PC-9 (cell line): ENCODE data around the gene RPL41. TPM values are rescaled to one million over a fixed set of nuclear protein-coding genes. Genes with fewer than 3 reads are reported as not detected.

Source experiments
- BruUV-seq: library from RNA; stranded (reverse); fragments of 400-500 nt; replicated peaks from 2 replicates; lab custom pipeline; 2021; lab: Mats Ljungman, UMichigan
- CTCF ChIA-PET: fragments of 300-600 bp; sonication (Branson Sonifier 250); formaldehyde crosslinking; loops from one replicate; lab custom pipeline; 2022; ENCODE audit warnings: antibody characterized with exemption; lab: Charles Lee
- POLR2A ChIA-PET: fragments of 300-600 bp; sonication (Branson Sonifier 250); formaldehyde crosslinking; loops from one replicate; lab custom pipeline; 2022; ENCODE audit warnings: antibody characterized with exemption; ENCODE audit not compliant: unreplicated experiment; lab: Charles Lee
- DNase-seq, 2 experiments: peaks; one replicate each; pipeline versions ENCODE4 v3.0.0 to v3.0.0-alpha.2; 2015 to 2022; ENCODE audit warnings: mixed read lengths in 1 of 2
- H2AFZ ChIP-seq: fragments of 200-600 bp; sonication (generic); 2 replicates; pipeline ENCODE4 v1.8.1; 2017; ENCODE audit warnings: antibody characterized with exemption
- H3F3A ChIP-seq: fragments of 200-600 bp; sonication (generic); 2 replicates; pipeline ENCODE4 v1.8.1; 2017; ENCODE audit warnings: antibody characterized with exemption, mild to moderate bottlenecking, low read depth; ENCODE audit not compliant: insufficient read depth
- H3K27ac ChIP-seq: fragments of 200-600 bp; sonication (generic); 2 replicates; pipeline ENCODE4 v1.6.1; 2016; ENCODE audit warnings: mixed run types
- H3K27me3 ChIP-seq: fragments of 200-600 bp; sonication (generic); 2 replicates; pipeline ENCODE4 v1.6.1; 2016; ENCODE audit warnings: low read depth, mixed run types; ENCODE audit not compliant: insufficient read depth
- H3K36me3 ChIP-seq: fragments of 200-600 bp; sonication (generic); 2 replicates; pipeline ENCODE4 v1.6.1; 2016; ENCODE audit warnings: low read depth, mixed run types
- H3K4me1 ChIP-seq: fragments of 200-600 bp; sonication (generic); replicated peaks from 2 replicates; pipeline ENCODE4 v1.6.1; 2016; ENCODE audit warnings: mixed run types; ENCODE audit not compliant: insufficient read depth
- H3K4me2 ChIP-seq: fragments of 200-600 bp; sonication (generic); 2 replicates; pipeline ENCODE4 v1.6.1; 2017; ENCODE audit warnings: mixed run types
- H3K4me3 ChIP-seq: fragments of 200-600 bp; sonication (generic); 2 replicates; pipeline ENCODE4 v1.6.1; 2016; ENCODE audit warnings: mixed run types
- H3K79me2 ChIP-seq: fragments of 200-600 bp; sonication (generic); 2 replicates; pipeline ENCODE4 v1.6.1; 2017; ENCODE audit warnings: low read depth, mixed run types
- H3K9me2 ChIP-seq: fragments of 200-600 bp; sonication (generic); 2 replicates; pipeline ENCODE4 v1.8.1; 2017; ENCODE audit warnings: mild to moderate bottlenecking; ENCODE audit not compliant: insufficient read depth
- H3K9me3 ChIP-seq: fragments of 200-600 bp; sonication (generic); 2 replicates; pipeline ENCODE4 v1.8.1; 2016; ENCODE audit warnings: low read depth; ENCODE audit not compliant: insufficient read depth
- H4K20me1 ChIP-seq: fragments of 200-600 bp; sonication (generic); 2 replicates; pipeline ENCODE4 v1.8.1; 2017; ENCODE audit not compliant: insufficient read depth
- CTCF ChIP-seq: fragments of 200-600 bp; sonication (generic); conservative IDR thresholded peaks from 2 replicates; pipeline ENCODE4 v1.6.1; 2017; ENCODE audit warnings: mixed run types, antibody characterized with exemption, mild to moderate bottlenecking, moderate library complexity
- EZH2 ChIP-seq: fragments of 200-600 bp; sonication (generic); IDR thresholded peaks from 2 replicates; pipeline ENCODE4 v1.8.0; 2017; ENCODE audit warnings: antibody characterized with exemption, low read depth
- intact Hi-C: fragments of 100-400 bp; cut with micrococcal nuclease; formaldehyde crosslinking; loops from one replicate; pipeline ENCODE4 v1.10.0; 2022; ENCODE audit not compliant: unreplicated experiment
- total RNA-seq: library from RNA; stranded (reverse); gene quantifications from 2 replicates; pipeline ENCODE4 v1.2.3, GENCODE V29; 2021

RPL41 gene
- total RNA-seq, 1 experiment from 2014 or later: 3,423 TPM

- Histone ChIP-seq H3F3A (peaks cover 56% of the 10 kb centered on the region), H3K4me2 (peak overlapping the region; percentile 89), H3K4me1 (peaks cover 23% of the 10 kb centered on the region), H3K9me3 (no peaks in the 10 kb centered on the region), H3K27ac (peak overlapping the region; percentile 82), H3K4me3 (peak overlapping the region; percentile 95), H3K36me3 (peaks cover 38% of the 10 kb centered on the region), H3K9me2 (no peaks in the 10 kb centered on the region), H2AFZ (no peak overlapping the region), H3K27me3 (no peaks in the 10 kb centered on the region), H4K20me1 (peaks cover 26% of the 10 kb centered on the region), H3K79me2 (peaks cover 35% of the 10 kb centered on the region)
- intact Hi-C loops: loop anchor here (5.0 kb wide), 1 partner anchor 42 kb away; the partner anchor contains the start of genes RPL41 and ZC3H10
- ChIA-PET POLR2A (interaction anchor here (0.6 to 1.6 kb wide), 4 partner anchors 23 to 145 kb away, joined by 4 to 13 read pairs (median 5); partner anchors contain the start of gene ESYT1), CTCF (interaction anchor here (0.5 kb wide), 1 partner anchor 61 kb away, joined by 3 read pairs; no protein-coding TSS in a partner anchor)
- BruUV-seq: TSS peak; percentile 87
- peak; percentile 70 to 75 for DNase-seq
- TF ChIP-seq CTCF (no peak), EZH2 (no peak)
Measured at GRCh38 chr12:56158926-56159461, 42.6 kb downstream of the RPL41 start.

GRCh38 chr12:56159482-56160192 is 43.2 kb downstream of the RPL41 start:
- CTCF ChIA-PET: interaction anchor here (0.5 kb wide), 1 partner anchor 61 kb away, joined by 3 read pairs; no protein-coding TSS in a partner anchor

More at GRCh38 chr12:56159482-56160192, 43.2 kb downstream of the RPL41 start:
- no peak overlapping the region for H2AFZ ChIP-seq
- H3K79me2 ChIP-seq: peaks cover 35% of the 10 kb centered on the region
- no peaks in the 10 kb centered on the region for H3K9me2 ChIP-seq
- peak overlapping the region; percentile 82 for H3K27ac ChIP-seq
- peak overlapping the region; percentile 95 for H3K4me3 ChIP-seq
- peaks cover 26% of the 10 kb centered on the region for H4K20me1 ChIP-seq
- intact Hi-C loops: loop anchor here (5.0 to 10.0 kb wide), 2 partner anchors 42 to 115 kb away; partner anchors contain the start of genes RPL41, RPS26 and ZC3H10
- peaks cover 23% of the 10 kb centered on the region for H3K4me1 ChIP-seq
- peaks cover 59% of the 10 kb centered on the region for H3F3A ChIP-seq
- peaks cover 38% of the 10 kb centered on the region for H3K36me3 ChIP-seq
- no peaks in the 10 kb centered on the region for H3K9me3 ChIP-seq
- no peak for TF ChIP-seq CTCF
- no peak for TF ChIP-seq EZH2
- peak overlapping the region; percentile 89 for H3K4me2 ChIP-seq
- no peaks in the 10 kb centered on the region for H3K27me3 ChIP-seq
- BruUV-seq: TSS peak; percentile 57
- DNase-seq: no peak
- POLR2A ChIA-PET: interaction anchor here (0.7 to 1.6 kb wide), 2 partner anchors 32 to 489 kb away, joined by 3 to 13 read pairs; partner anchors contain the start of gene ESYT1
